ENCODE results near the gene OR5H6. TPM values are rescaled to one million over a fixed set of nuclear protein-coding genes. Genes with fewer than 3 reads are reported as not detected.

Gene OR5H6
- total RNA-seq, 2 experiments from 2014 or later: not detected

Other genes with a start within 250 kb of the OR5H6 start
- gene GABRR3, start 228.9 kb upstream of the OR5H6 start, total RNA-seq: not detected
- not detected for gene OR5AC2, start 177.1 kb upstream of the OR5H6 start, total RNA-seq
- not detected for gene OR5H1, start 133.5 kb upstream of the OR5H6 start, total RNA-seq
- gene OR5H14, start 116.8 kb upstream of the OR5H6 start, total RNA-seq: not detected
- not detected for gene OR5H15, start 97.5 kb upstream of the OR5H6 start, total RNA-seq
- not detected for gene OR5H2, start 18.3 kb downstream of the OR5H6 start, total RNA-seq
- not detected for gene OR5K4, start 89.6 kb downstream of the OR5H6 start, total RNA-seq
- not detected for gene OR5K3, start 126.4 kb downstream of the OR5H6 start, total RNA-seq
- gene OR5K1, start 199.0 kb downstream of the OR5H6 start, total RNA-seq: not detected
- not detected for gene OR5K2, start 233.4 kb downstream of the OR5H6 start, total RNA-seq